ENCODE measurements around the gene SLC5A5. TPM values are rescaled to one million over a fixed set of nuclear protein-coding genes. Genes with fewer than 3 reads are reported as not detected.
"Not testable (repeated sequence)": the region's sequence is repeated elsewhere in the genome, so short reads cannot be mapped to it uniquely, and the experiment has no call there.

Gene SLC5A5
- total RNA-seq, 1 experiment from 2014 or later, result 6.3 TPM

GRCh38 chr19:17886515-17886914 lies 14.8 kb downstream of the SLC5A5 start:
- no TSS peak for BruUV-seq (replicated peaks)
- in situ Hi-C loops (cut with HindIII; ENCODE audit: low pct_unique_long_range_greater_than_20kb, low sequenced_read_pairs) (no loop called here), intact Hi-C loops (cut with micrococcal nuclease; ENCODE audit: unreplicated experiment) (no loop called here)
- ATAC-seq, result no peak
- POLR2A ChIA-PET, result no interaction called here
- no peak for DNase-seq (ENCODE audit: low read depth, low spot score)
- Histone ChIP-seq H3K9me3 (ENCODE audit: control insufficient read depth, insufficient read depth, low read depth, low read length) (no peaks in the 10 kb centered on the region), H3K4me3 (ENCODE audit: low read depth in 2 of 2, low read length in 2 of 2) (no peak overlapping the region), H3K36me3 (ENCODE audit: control insufficient read depth, insufficient read depth, low read length) (no peaks in the 10 kb centered on the region), H3K4me1 (ENCODE audit: control insufficient read depth, insufficient read depth, low read length) (no peaks in the 10 kb centered on the region), H3K27me3 (ENCODE audit: control insufficient read depth, insufficient read depth, low read length) (no peaks in the 10 kb centered on the region), H3K27ac (ENCODE audit: low read length) (no peak overlapping the region)
- CTCF ChIA-PET, result no interaction called here
- no peak for TF ChIP-seq REST (IDR thresholded peaks at IDR 0.05; ENCODE audit: insufficient read depth in 1 of 2, low read depth in 2 of 2, low read length in 1 of 2)
- no peak for TF ChIP-seq CTCF (IDR thresholded peaks at IDR 0.05)
- TF ChIP-seq SIN3A (IDR thresholded peaks at IDR 0.05; ENCODE audit: borderline replicate concordance, insufficient read depth, low read depth, low read length), result no peak
- TF ChIP-seq POLR2AphosphoS5 (IDR thresholded peaks at IDR 0.05; ENCODE audit: low read depth, low read length), result no peak
- TF ChIP-seq TCF7L2 (IDR thresholded peaks at IDR 0.05; ENCODE audit: low read depth, low read length), result no peak

- CTCF ChIA-PET; H3K9me3 ChIP-seq (ENCODE audit: control insufficient read depth, insufficient read depth, low read depth, low read length); H3K4me3 ChIP-seq (ENCODE audit: low read depth in 2 of 2, low read length in 2 of 2); DNase-seq (ENCODE audit: low read depth, low spot score); ATAC-seq; H3K27ac ChIP-seq (ENCODE audit: low read length); intact Hi-C loops (cut with micrococcal nuclease; ENCODE audit: unreplicated experiment); H3K36me3 ChIP-seq (ENCODE audit: control insufficient read depth, insufficient read depth, low read length); POLR2A ChIA-PET; H3K4me1 ChIP-seq (ENCODE audit: control insufficient read depth, insufficient read depth, low read length); BruUV-seq (replicated peaks); H3K27me3 ChIP-seq (ENCODE audit: control insufficient read depth, insufficient read depth, low read length); in situ Hi-C loops (cut with HindIII; ENCODE audit: low pct_unique_long_range_greater_than_20kb, low sequenced_read_pairs): not testable (repeated sequence)
Measured at GRCh38 chr19:17887221-17887620, 15.5 kb downstream of the SLC5A5 start.

- ATAC-seq (no peak), DNase-seq (ENCODE audit: low read depth, low spot score) (no peak)
- Histone ChIP-seq H3K4me1 (ENCODE audit: control insufficient read depth, insufficient read depth, low read length) (no peaks in the 10 kb centered on the region), H3K9me3 (ENCODE audit: control insufficient read depth, insufficient read depth, low read depth, low read length) (no peaks in the 10 kb centered on the region), H3K27ac (ENCODE audit: low read length) (no peak overlapping the region), H3K4me3 (ENCODE audit: low read depth in 2 of 2, low read length in 2 of 2) (no peak overlapping the region), H3K36me3 (ENCODE audit: control insufficient read depth, insufficient read depth, low read length) (no peaks in the 10 kb centered on the region), H3K27me3 (ENCODE audit: control insufficient read depth, insufficient read depth, low read length) (no peaks in the 10 kb centered on the region)
- no TSS peak for BruUV-seq (replicated peaks)
- intact Hi-C loops (cut with micrococcal nuclease; ENCODE audit: unreplicated experiment) (no loop called here), in situ Hi-C loops (cut with HindIII; ENCODE audit: low pct_unique_long_range_greater_than_20kb, low sequenced_read_pairs) (no loop called here)
- CTCF ChIA-PET, result no interaction called here
- TF ChIP-seq SIN3A (IDR thresholded peaks at IDR 0.05; ENCODE audit: borderline replicate concordance, insufficient read depth, low read depth, low read length), result no peak
- POLR2A ChIA-PET, result no interaction called here
Measured at GRCh38 chr19:17888260-17888659, 16.5 kb downstream of the SLC5A5 start.
